ENCODE results near the gene ITSN1. TPM values are rescaled to one million over a fixed set of nuclear protein-coding genes. Genes with fewer than 3 reads are reported as not detected.

The ITSN1 gene
- total RNA-seq, 1 donor from 2014 or later: 44.0 TPM

DNA sequence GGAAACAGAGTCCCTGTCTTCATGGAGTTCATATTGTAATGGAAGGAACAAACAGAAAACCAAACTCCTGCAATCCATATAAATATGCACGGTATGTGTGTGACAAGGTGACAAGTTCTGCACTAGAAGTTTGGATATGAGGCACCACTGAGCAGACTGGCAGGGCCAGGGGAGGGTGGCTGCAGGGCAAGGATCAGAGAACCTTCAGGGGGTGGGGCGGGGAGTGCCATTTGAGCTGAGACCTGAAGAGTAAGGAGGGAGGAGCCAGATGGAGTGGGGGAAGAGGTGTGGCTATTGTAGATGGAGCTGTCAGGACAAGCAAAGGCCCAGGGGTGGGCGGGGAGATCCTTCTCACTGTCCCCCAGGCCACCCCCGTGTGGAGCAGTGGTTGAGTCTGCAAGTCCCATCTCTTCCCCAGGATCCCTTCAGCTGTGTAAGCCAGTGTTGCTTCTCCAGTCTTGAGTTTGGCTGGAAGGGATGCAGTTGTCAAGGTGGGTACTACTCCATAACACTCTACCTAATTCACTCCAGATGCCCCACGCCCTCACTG is 196.9 kb downstream of the ITSN1 start:
- no peak overlapping the region for H3K27ac Mint-ChIP-seq (ENCODE audit: unreplicated experiment)
- peaks cover 35% of the 10 kb centered on the region for H3K36me3 Mint-ChIP-seq (ENCODE audit: unreplicated experiment)
- no peaks in the 10 kb centered on the region for H3K27me3 Mint-ChIP-seq (ENCODE audit: unreplicated experiment)
- no peak overlapping the region for H3K4me3 Mint-ChIP-seq (ENCODE audit: unreplicated experiment)
- no peak for DNase-seq (ENCODE audit: extremely low spot score, unreplicated experiment)
- H3K9me3 Mint-ChIP-seq (ENCODE audit: unreplicated experiment): no peaks in the 10 kb centered on the region
- TF ChIP-seq, protein P1, sequence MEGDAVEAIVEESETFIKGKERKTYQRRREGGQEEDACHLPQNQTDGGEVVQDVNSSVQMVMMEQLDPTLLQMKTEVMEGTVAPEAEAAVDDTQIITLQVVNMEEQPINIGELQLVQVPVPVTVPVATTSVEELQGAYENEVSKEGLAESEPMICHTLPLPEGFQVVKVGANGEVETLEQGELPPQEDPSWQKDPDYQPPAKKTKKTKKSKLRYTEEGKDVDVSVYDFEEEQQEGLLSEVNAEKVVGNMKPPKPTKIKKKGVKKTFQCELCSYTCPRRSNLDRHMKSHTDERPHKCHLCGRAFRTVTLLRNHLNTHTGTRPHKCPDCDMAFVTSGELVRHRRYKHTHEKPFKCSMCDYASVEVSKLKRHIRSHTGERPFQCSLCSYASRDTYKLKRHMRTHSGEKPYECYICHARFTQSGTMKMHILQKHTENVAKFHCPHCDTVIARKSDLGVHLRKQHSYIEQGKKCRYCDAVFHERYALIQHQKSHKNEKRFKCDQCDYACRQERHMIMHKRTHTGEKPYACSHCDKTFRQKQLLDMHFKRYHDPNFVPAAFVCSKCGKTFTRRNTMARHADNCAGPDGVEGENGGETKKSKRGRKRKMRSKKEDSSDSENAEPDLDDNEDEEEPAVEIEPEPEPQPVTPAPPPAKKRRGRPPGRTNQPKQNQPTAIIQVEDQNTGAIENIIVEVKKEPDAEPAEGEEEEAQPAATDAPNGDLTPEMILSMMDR (IDR thresholded peaks at IDR 0.05): no peak
- peaks cover 19% of the 10 kb centered on the region for H3K4me1 Mint-ChIP-seq (ENCODE audit: unreplicated experiment)

DNA sequence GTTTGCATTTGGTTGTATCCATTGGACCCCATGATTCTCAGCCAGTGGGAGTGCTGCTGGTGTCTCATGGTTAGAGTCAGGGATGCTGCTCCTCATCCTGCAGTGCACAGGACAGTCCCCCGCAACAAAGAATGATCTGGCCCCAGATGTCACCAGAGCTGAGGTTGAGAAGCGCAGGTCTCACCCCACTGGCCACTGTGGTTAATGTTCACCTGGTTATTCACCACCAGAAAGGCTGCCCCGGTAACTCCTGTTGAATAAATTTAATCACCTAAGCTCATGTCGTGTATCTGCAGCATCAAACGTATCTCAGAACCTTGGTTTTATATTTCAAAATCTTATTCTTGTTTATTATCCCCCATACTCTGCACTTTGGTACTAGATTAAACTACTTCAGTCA is 197.5 kb downstream of the ITSN1 start:
- H3K27me3 Mint-ChIP-seq (ENCODE audit: unreplicated experiment): no peaks in the 10 kb centered on the region
- TF ChIP-seq, protein P1 (IDR thresholded peaks at IDR 0.05): no peak
- H3K4me3 Mint-ChIP-seq (ENCODE audit: unreplicated experiment): no peak overlapping the region
- no peak for DNase-seq (ENCODE audit: extremely low spot score, unreplicated experiment)
- H3K4me1 Mint-ChIP-seq (ENCODE audit: unreplicated experiment): peaks cover 21% of the 10 kb centered on the region
- no peaks in the 10 kb centered on the region for H3K9me3 Mint-ChIP-seq (ENCODE audit: unreplicated experiment)
- H3K36me3 Mint-ChIP-seq (ENCODE audit: unreplicated experiment): peaks cover 30% of the 10 kb centered on the region
- H3K27ac Mint-ChIP-seq (ENCODE audit: unreplicated experiment): no peak overlapping the region

DNA sequence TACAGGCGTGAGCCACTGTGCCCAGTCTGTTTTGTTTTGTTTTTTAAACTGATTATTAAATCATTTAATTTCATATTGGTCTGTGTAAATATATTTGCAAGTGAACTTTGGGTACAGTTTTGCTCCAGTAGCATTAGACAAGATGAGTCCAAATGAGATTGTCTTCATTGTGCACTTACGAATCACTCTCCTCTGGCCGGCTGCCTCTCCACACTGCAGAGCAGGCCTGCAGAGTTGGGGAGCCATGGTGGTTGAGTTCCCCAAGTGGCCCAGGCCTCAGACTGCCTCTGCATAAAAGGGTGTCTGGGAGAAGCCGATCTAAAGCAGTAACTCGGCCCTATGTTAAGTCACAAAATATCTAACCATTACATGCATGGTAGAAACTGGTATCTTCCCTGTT is 198.5 kb downstream of the ITSN1 start:
- H3K4me3 Mint-ChIP-seq (ENCODE audit: unreplicated experiment): no peak overlapping the region
- peaks cover 15% of the 10 kb centered on the region for H3K4me1 Mint-ChIP-seq (ENCODE audit: unreplicated experiment)
- H3K9me3 Mint-ChIP-seq (ENCODE audit: unreplicated experiment): no peaks in the 10 kb centered on the region
- TF ChIP-seq, protein P1 (IDR thresholded peaks at IDR 0.05): no peak
- peaks cover 30% of the 10 kb centered on the region for H3K36me3 Mint-ChIP-seq (ENCODE audit: unreplicated experiment)
- H3K27me3 Mint-ChIP-seq (ENCODE audit: unreplicated experiment): no peaks in the 10 kb centered on the region
- H3K27ac Mint-ChIP-seq (ENCODE audit: unreplicated experiment): no peak overlapping the region
- DNase-seq (ENCODE audit: extremely low spot score, unreplicated experiment): no peak

DNA sequence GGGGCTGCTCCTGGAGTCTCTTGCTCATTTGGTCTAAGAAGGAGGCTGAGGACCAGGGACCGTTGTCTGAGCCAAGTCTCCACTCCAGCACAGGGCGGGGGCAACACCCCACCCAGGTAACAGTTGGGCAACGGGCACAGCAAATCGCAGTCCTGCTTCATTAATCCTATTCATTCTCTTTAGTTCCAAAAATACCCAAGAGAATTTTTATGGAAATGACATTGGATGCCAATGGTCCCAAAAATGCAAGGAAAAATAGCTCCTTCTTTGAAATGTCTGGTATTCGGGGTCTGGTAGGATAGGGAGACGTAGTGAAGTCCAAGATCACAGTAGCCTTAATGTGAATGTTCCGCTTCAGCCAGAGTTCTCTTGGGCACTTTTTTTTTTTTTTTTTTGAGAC is 199.3 kb downstream of the ITSN1 start:
- no peak overlapping the region for H3K4me3 Mint-ChIP-seq (ENCODE audit: unreplicated experiment)
- peaks cover 29% of the 10 kb centered on the region for H3K36me3 Mint-ChIP-seq (ENCODE audit: unreplicated experiment)
- H3K9me3 Mint-ChIP-seq (ENCODE audit: unreplicated experiment): peaks cover 7% of the 10 kb centered on the region
- peaks cover 14% of the 10 kb centered on the region for H3K4me1 Mint-ChIP-seq (ENCODE audit: unreplicated experiment)
- H3K27me3 Mint-ChIP-seq (ENCODE audit: unreplicated experiment): no peaks in the 10 kb centered on the region
- H3K27ac Mint-ChIP-seq (ENCODE audit: unreplicated experiment): no peak overlapping the region
- DNase-seq (ENCODE audit: extremely low spot score, unreplicated experiment): no peak
- TF ChIP-seq, protein P1 (IDR thresholded peaks at IDR 0.05): no peak

DNA sequence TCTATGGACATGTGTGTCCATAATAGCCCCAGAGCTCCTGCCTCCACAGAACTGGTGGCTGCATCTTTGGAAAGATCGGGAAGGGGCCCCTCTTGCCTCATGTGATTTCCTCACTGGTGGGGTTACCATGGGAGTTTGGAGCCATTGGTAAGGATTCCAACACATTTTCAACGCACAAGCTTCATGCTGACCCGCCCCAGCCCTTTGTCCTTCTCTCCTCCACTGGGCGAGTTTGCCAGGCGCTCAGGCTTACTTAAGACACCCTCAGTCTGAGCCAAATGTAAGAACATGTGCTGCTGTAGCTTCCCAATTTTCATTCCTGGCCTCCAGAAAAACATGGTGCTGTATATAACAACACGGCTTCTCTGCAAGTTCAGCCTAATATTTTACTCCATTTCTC is 200.9 kb downstream of the ITSN1 start:
- H3K9me3 Mint-ChIP-seq (ENCODE audit: unreplicated experiment): peaks cover 10% of the 10 kb centered on the region
- peaks cover 21% of the 10 kb centered on the region for H3K36me3 Mint-ChIP-seq (ENCODE audit: unreplicated experiment)
- TF ChIP-seq, protein P1 (IDR thresholded peaks at IDR 0.05): no peak
- H3K27ac Mint-ChIP-seq (ENCODE audit: unreplicated experiment): no peak overlapping the region
- DNase-seq (ENCODE audit: extremely low spot score, unreplicated experiment): no peak
- peaks cover 12% of the 10 kb centered on the region for H3K4me1 Mint-ChIP-seq (ENCODE audit: unreplicated experiment)
- no peaks in the 10 kb centered on the region for H3K27me3 Mint-ChIP-seq (ENCODE audit: unreplicated experiment)
- no peak overlapping the region for H3K4me3 Mint-ChIP-seq (ENCODE audit: unreplicated experiment)

All from osteocyte (in vitro differentiated cells).